Muscle of arm (tissue), 12 donors: ENCODE results near the gene NDOR1. TPM values are rescaled to one million over a fixed set of nuclear protein-coding genes. Genes with fewer than 3 reads are reported as not detected.
A peak's percentile ranks its signal among the peaks of the same experiment; 100 is the strongest.

Experiments
- DNase-seq: peaks from one replicate; pipeline ENCODE4 v3.0.0-alpha.2; 2013
- polyA plus RNA-seq, 12 donors: library from polyadenylated mRNA; unstranded; fragments of 120-200 nt; gene quantifications; one replicate each; pipeline ENCODE4 v1.2.1, GENCODE V29; 2013; ENCODE audit not compliant: insufficient read length in 12 of 12

NDOR1 gene
- polyA plus RNA-seq, 12 donors: 4.9 to 13.3 (median 6.9) TPM; not detected in 1

DNA sequence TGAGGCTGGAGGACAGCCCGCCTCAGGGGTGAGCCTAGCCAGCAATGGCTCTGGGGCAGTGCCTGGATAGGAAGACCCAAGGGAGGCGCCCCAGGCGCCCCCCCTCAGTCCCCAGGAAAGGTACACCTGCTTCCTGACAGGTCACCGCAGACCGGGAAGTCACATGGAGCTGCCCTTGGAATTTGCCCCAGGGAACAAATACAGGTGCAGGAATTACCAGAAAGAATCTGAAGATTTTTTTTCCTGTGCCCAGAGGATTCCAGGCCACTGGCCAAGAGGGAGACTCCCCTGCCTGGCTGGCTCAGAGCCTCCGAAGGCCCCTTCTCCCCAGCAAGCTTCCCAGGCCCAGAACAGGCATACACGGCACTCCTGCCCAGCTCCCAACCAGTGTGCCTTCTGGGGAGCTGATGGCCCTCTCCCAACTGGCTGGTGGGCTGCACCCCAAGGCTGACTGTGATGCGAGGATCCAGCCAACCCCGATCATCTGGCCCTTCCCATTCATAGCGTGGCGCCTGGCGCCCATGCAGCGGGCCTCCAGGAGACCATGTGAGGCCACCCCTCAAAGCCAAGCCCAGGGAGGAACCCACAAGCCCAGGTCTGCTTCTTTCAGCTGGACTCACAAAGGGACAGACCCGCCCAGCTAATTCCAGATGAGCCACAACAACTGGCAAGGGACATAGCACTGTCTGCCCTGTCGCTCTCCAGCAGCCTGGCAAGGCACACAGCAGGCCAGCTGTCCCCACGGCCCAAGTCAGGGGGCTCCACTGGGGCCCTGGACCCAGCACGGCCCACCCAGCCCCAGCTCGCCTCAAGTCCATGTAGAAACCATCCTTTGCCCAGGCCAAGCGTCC, 7.2 kb upstream of the NDOR1 start:
- DNase-seq: no peak

- no peak for DNase-seq
Measured at GRCh38 chr9:137198902-137199283, 6.6 kb upstream of the NDOR1 start.

- no peak for DNase-seq
Measured at GRCh38 chr9:137199411-137200121, 5.9 kb upstream of the NDOR1 start.

DNA sequence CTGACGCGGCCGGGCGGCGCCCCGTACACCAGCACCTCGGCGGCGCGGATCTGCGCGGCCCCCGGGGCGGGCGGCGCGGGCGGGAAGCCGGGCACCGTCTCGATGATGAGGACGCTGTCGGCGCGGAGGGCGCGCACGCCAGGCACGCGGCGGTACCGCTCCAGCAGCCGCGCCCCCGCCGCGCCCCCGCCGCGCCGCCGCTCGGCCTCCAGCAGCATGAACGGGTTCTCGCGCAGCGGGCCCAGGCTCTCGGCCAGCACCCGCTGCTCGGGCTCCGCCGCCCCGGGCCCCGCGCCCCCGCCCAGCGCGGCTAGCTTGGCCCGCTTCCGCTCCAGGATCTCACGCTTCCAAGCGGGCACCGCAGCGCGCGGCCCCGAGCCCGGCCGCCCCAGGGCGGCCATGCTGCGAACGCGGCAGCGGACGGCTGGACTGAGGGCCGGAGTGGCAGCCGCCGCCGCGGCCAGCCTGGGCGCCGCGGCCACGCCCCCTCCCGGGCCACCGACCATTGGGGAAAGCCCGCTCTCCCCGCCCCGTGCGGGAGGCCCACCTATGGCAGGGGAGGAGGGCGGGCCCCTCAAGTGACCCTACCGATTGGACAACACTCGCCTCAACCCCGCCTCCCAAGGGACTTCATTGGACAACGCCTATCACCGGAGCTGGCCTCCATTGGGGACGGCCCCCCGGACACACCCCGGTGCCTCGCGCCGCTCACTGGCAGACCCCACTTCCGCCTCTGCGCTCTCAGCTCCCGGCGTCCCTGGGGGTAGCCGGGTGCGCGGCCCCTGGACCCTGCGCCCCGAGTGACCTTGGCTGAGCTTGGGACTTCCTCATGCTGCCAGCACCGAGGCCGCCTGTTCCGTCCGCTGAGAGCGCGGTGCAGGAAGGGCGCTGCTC, 4.9 kb upstream of the NDOR1 start, which contains the start of gene TPRN:
TPRN (minus strand) TSS at position 431 of the 894 bp plus-strand sequence; CDS start at position 401, 30 bp downstream.
- DNase-seq: peak; percentile 96

GRCh38 chr9:137201205-137201868, 4.2 kb upstream of the NDOR1 start:
- DNase-seq: no peak

GRCh38 chr9:137202966-137203365, 2.5 kb upstream of the NDOR1 start:
- no peak for DNase-seq

GRCh38 chr9:137204731-137205125, 772 bp upstream of the NDOR1 start:
- no peak for DNase-seq

GRCh38 chr9:137206602-137207001, 1.1 kb downstream of the NDOR1 start:
- DNase-seq: no peak

DNA sequence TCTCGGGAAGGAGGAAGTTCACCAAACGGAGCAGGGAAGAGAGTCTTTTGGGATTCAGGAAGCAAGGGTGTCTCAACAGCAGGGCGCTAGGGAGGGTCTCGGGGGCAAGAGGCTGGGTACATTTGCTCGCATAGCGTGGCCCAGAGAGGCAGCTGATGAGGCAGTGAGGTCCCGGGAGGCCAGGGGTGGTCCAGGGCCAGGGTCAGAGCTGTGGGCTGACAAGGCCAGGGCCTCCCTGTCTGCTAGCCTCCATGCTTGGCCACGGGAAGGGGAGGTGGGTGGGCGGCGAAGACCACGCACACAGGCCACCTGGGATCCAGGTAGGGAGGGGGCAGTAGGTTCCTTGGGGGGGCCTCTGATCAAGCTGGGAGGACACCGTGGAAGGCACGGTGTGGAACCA, 6.0 kb downstream of the NDOR1 start:
- no peak for DNase-seq

DNA sequence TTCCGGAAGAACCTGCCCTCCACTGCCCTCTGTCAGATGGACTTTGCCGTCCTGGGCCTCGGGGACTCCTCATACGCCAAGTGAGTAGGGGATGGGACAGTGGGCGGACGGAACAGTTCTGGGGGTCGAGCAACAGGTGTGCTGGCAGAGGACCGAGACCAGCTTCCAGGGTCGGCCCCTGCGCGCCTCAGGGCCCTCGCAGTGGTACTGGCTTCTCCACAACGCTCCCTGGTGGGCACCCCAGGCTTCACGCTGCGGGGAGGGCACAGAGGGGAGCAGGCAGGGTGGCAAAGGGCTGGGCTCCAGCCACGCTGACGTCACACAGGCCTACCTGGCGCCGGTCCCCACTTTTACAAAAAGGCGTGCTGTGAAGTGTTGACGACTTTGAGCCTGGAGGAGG, 7.0 kb downstream of the NDOR1 start:
- DNase-seq: no peak

- DNase-seq: no peak
Measured at GRCh38 chr9:137213160-137214060, 7.9 kb downstream of the NDOR1 start.

DNA sequence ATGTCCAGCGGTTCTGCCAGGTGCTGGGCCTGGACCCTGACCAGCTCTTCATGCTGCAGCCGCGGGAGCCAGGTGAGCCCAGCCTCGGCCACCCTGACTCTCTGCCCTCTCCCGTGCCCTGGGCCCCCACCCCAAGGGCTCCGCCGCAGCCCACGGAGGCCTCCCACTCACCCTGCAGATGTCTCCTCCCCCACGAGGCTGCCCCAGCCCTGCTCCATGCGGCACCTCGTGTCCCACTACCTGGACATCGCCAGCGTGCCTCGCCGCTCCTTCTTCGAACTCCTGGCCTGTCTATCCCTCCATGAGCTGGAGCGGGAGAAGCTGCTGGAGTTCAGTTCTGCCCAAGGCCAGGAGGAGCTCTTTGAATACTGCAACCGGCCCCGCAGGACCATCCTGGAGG, 9.1 kb downstream of the NDOR1 start:
- DNase-seq: no peak

DNA sequence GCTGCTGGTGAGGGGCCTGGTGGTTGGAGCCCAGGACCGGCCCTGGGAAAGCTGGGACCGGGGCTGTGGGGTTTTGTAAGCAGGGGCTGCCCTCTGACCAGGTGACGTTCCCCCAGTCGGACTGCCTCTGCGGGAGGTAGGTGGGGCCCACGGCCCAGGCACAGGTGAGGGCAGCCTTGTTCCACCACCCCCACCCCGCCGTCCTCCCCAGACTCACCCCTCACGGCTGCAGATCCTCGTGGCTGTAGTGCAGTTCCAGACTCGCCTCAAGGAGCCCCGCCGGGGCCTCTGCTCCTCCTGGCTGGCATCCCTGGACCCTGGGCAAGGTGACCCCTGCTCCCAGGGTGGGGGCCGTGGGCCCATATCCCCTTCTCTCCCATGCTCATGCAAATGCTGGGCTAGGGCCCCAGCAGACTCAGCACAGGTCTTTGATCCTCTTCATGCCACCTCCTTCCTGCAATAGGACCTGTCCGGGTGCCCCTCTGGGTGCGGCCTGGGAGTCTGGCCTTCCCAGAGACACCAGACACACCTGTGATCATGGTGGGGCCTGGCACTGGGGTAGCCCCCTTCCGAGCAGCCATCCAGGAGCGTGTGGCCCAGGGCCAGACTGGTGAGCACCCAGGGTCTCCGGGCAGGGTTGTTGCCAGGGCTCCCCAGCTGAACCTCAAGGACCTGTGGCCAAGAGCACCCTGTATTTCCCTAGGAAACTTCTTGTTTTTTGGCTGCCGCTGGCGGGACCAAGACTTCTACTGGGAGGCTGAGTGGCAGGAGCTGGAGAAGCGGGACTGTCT, 9.9 kb downstream of the NDOR1 start:
- DNase-seq: no peak

GRCh38 chr9:137216188-137216965, 10.9 kb downstream of the NDOR1 start:
- no peak for DNase-seq

- no peak for DNase-seq
Measured at GRCh38 chr9:137217276-137218211, 12.0 kb downstream of the NDOR1 start.

GRCh38 chr9:137218212-137218753, 12.8 kb downstream of the NDOR1 start:
- DNase-seq: no peak

GRCh38 chr9:137218754-137219271, 13.3 kb downstream of the NDOR1 start:
- no peak for DNase-seq
